Esophagus squamous epithelium (tissue), 5 donors: ENCODE data around the gene PHRF1. TPM values are rescaled to one million over a fixed set of nuclear protein-coding genes. Genes with fewer than 3 reads are reported as not detected.

Experiments used
- DNase-seq: peaks from one replicate; lab custom pipeline; 2025; lab: John Stamatoyannopoulos, UW
- H3K27ac ChIP-seq, 4 donors: fragments of 200-600 bp; sonication (generic); one replicate each; pipeline ENCODE4 v1.5.1; 2016 to 2019; ENCODE audit warnings: mild to moderate bottlenecking in 1 of 4
- H3K27me3 ChIP-seq, 4 donors: fragments of 200-600 bp; sonication (generic); 1 replicate in 3 of 4; 2 replicates in 1 of 4; pipeline versions ENCODE4 v1.5.1 to v1.6.0; 2017 to 2021; ENCODE audit warnings: antibody characterized with exemption in 1 of 4
- H3K36me3 ChIP-seq, 3 donors: fragments of 200-600 bp; sonication (generic); one replicate each; pipeline ENCODE4 v1.5.1; 2016 to 2019
- H3K4me1 ChIP-seq, 3 donors: fragments of 200-600 bp; sonication (generic); one replicate each; pipeline ENCODE4 v1.5.1; 2017 to 2019
- H3K4me3 ChIP-seq, 4 donors: fragments of 200-600 bp; sonication (generic); 1 replicate in 3 of 4; 2 replicates in 1 of 4; pipeline ENCODE4 v1.5.1; 2016 to 2019; ENCODE audit warnings: mild to moderate bottlenecking in 2 of 4, moderate library complexity in 1 of 4
- H3K9me3 ChIP-seq, 3 donors: fragments of 200-600 bp; sonication (generic); one replicate each; pipeline ENCODE4 v1.5.1; 2016 to 2019
- POLR2A ChIP-seq, 4 donors: fragments of 450-650 bp; IDR thresholded peaks; one replicate each; pipeline ENCODE4 v1.6.1; 2017; ENCODE audit warnings: antibody characterized with exemption in 4 of 4, mild to moderate bottlenecking in 4 of 4, moderate library complexity in 3 of 4
- WGBS, 2 donors: methylation state at CpG; one replicate each; pipeline ENCODE4 v1.1.5; 2018; 5-methylcytosine and 5-hydroxymethylcytosine counted together
- intact Hi-C: fragments of 100-400 bp; cut with DNase I; formaldehyde crosslinking; loops from one replicate; pipeline ENCODE4 v1.15.0; 2022
- total RNA-seq, 4 donors: library from RNA; depleted of rRNA; stranded (reverse); fragments of >200 nt; gene quantifications; one replicate each; pipeline ENCODE4 v1.1.0, GENCODE V29; 2016
- TF ChIP-seq, protein P1 (sequence below), 6 experiments: fragments of 450-650 bp in 4 of 6; fragments of 200-600 bp in 2 of 6; sonication (generic) in 2 of 6; IDR thresholded peaks; one replicate each; pipeline ENCODE4 v1.5.1; 2016 to 2019; ENCODE audit warnings: antibody characterized with exemption in 6 of 6, mild to moderate bottlenecking in 4 of 6, moderate library complexity in 4 of 6
- donor health status: DM: yes; HTN: yes; CAD: no.

PHRF1 gene
- total RNA-seq, 4 donors from 2014 or later: 11.7 to 30.6 (median 24.2) TPM

DNA sequence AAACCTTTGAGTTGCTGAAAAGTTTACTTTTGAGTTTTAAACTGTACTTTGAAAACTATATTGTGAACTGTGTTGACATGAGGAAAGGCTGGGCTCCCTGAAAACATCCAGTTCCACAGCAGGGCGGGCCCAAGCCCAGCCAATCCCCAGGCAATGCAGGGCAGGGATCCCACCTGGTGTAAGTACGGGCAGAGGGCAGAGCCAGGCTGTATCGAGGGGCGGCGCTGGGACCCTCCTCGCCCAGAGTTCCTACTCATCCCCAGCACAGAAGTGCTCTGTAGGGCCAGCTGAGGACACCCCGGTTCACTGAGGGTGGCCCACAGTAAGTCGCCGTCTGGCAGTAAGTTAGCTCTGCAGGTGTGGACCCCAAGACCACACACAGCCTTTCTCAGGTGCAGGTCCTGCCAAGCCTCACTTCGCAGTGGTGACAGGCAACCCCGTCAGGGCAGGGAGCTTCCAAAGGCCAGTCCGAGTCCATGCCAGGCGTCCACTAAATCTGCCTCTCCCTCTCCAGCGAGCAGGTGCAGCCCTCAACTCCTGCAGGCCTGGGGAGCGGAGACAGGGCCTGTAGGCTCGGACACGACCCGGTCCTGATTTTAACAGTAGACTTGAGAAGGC, 9.2 kb upstream of the PHRF1 start:
- Histone ChIP-seq H3K27ac (peak overlapping the region; percentile 88 to 96 (median 94)), H3K36me3 (peaks cover 0 to 20% (median 0%) of the 10 kb centered on the region in 3 donors), H3K4me3 (peak overlapping the region; percentile 65 to 90 (median 66)), H3K9me3 (no peaks in the 10 kb centered on the region), H3K27me3 (no peaks in the 10 kb centered on the region), H3K4me1 (peaks cover 11 to 70% (median 16%) of the 10 kb centered on the region in 3 donors)
- 88 to 89% methylated on average over 4 to 5 of the region's 18 CpGs for WGBS, 2 donors
- intact Hi-C loops: loop anchor here (5.0 kb wide), 1 partner anchor 50 kb away; the partner anchor contains the start of gene IRF7
- DNase-seq: no peak
- TF ChIP-seq, protein P1, sequence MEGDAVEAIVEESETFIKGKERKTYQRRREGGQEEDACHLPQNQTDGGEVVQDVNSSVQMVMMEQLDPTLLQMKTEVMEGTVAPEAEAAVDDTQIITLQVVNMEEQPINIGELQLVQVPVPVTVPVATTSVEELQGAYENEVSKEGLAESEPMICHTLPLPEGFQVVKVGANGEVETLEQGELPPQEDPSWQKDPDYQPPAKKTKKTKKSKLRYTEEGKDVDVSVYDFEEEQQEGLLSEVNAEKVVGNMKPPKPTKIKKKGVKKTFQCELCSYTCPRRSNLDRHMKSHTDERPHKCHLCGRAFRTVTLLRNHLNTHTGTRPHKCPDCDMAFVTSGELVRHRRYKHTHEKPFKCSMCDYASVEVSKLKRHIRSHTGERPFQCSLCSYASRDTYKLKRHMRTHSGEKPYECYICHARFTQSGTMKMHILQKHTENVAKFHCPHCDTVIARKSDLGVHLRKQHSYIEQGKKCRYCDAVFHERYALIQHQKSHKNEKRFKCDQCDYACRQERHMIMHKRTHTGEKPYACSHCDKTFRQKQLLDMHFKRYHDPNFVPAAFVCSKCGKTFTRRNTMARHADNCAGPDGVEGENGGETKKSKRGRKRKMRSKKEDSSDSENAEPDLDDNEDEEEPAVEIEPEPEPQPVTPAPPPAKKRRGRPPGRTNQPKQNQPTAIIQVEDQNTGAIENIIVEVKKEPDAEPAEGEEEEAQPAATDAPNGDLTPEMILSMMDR (IDR thresholded peaks at IDR 0.05): no peak
- no peak for TF ChIP-seq POLR2A (IDR thresholded peaks at IDR 0.05)

DNA sequence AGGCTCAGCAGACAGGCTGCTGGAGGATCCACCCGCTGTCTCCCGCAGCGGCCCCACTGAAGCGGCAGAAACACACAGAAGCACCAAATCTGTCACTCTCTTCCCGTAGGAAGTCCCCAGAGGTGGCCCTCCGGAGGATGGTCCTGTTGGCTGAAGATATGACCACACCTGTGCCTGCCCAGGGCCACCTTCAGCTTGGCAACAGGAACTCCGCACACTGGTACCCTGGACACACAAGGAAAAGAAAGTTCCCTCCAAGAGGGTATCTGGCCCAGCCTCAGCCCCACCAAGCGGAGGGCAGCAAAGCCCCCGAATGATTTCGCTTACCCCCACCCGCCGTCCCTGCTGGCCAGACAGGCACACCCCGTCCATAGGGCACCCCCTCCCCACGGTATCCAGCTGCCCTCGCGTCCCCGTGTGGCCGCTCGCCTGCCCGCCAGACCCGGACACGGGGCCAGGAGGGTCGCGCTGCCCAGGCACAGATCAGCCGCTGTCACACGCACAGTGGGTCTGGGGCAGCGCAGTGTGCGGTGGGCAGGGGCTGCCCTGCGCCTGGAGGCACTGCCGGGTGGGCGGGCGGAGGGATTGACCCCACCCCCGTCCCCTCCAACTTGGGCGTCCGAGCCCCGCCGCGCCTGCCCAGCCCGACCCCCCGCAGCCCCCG, 8.5 kb upstream of the PHRF1 start:
- DNase-seq: no peak
- Histone ChIP-seq H3K4me1 (peaks cover 10 to 64% (median 11%) of the 10 kb centered on the region in 3 donors), H3K36me3 (peaks cover 0 to 14% (median 0%) of the 10 kb centered on the region in 3 donors), H3K4me3 (peak overlapping the region; percentile 65 to 90 (median 66)), H3K27ac (peak overlapping the region; percentile 88 to 96 (median 94)), H3K9me3 (no peaks in the 10 kb centered on the region), H3K27me3 (no peaks in the 10 kb centered on the region)
- no peak for TF ChIP-seq POLR2A (IDR thresholded peaks at IDR 0.05)
- WGBS, 2 donors: 49 to 52% methylated on average over 4 to 9 of the region's 41 CpGs
- intact Hi-C loops: loop anchor here (5.0 kb wide), 1 partner anchor 50 kb away; the partner anchor contains the start of gene IRF7

DNA sequence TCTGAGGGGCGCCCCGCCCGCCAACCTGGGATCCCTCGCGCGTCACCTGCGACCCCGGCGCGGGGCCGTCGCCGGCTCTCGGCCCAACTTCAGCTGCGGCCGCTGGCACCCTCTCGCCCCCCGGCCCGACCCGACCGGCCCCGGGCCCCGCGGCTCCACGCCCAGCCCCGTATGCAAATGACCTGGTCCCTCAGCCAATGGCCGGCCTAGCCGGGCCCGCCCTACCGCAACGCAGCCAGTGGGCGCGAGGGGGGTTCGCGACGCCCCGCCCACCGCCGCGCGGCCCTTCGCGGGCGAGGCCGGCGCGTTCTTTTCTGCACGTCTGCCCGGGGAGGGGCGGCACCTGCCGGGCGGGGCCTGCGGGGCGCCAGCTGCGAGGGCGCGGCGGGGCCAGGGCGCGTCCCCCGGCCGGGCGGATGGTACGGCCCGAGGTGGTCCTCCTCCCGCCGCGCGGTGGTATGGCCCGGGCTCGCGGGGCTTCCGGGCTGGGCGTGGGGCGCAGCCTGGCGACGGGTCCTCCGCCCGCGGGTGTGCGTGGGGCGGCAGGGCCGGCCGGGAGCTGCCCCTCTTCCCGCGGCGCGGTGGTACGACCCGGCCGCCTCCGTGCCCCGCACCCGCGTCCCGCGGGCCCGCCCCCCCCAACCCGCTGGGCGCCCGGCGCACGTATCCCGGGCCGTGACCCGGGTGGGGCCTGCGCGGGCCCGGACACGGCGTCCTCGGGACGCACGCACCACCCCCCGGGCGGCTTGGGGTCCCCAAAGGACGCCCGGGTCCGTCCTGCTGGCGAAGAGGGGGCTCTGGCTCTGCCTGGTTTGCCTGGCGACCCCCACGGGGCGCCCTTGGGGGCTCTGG, 7.7 kb upstream of the PHRF1 start:
- peak overlapping the region; percentile 93 to 96 (median 96) for H3K27ac ChIP-seq
- H3K4me3 ChIP-seq: peak overlapping the region; percentile 65 to 90 (median 66)
- peaks cover 10 to 56% (median 11%) of the 10 kb centered on the region in 3 donors for H3K4me1 ChIP-seq
- intact Hi-C loops: loop anchor here (5.0 kb wide), 1 partner anchor 49 kb away; the partner anchor contains the start of gene IRF7
- H3K9me3 ChIP-seq: no peaks in the 10 kb centered on the region
- no peak for DNase-seq
- H3K27me3 ChIP-seq: no peaks in the 10 kb centered on the region
- H3K36me3 ChIP-seq: peaks cover 0 to 6% (median 0%) of the 10 kb centered on the region in 3 donors
- peak in 3 of 4 donors; percentile 47 to 73 (median 72) for TF ChIP-seq POLR2A (IDR thresholded peaks at IDR 0.05)
- TF ChIP-seq, protein P1 (IDR thresholded peaks at IDR 0.05): peak in 3 of 6 experiments; percentile 1 to 14 (median 10)
- 0% methylated on average over 6 of the region's 123 CpGs; no CpG with 5 or more reads in 1 of the 2 donors for WGBS, 2 donors

DNA sequence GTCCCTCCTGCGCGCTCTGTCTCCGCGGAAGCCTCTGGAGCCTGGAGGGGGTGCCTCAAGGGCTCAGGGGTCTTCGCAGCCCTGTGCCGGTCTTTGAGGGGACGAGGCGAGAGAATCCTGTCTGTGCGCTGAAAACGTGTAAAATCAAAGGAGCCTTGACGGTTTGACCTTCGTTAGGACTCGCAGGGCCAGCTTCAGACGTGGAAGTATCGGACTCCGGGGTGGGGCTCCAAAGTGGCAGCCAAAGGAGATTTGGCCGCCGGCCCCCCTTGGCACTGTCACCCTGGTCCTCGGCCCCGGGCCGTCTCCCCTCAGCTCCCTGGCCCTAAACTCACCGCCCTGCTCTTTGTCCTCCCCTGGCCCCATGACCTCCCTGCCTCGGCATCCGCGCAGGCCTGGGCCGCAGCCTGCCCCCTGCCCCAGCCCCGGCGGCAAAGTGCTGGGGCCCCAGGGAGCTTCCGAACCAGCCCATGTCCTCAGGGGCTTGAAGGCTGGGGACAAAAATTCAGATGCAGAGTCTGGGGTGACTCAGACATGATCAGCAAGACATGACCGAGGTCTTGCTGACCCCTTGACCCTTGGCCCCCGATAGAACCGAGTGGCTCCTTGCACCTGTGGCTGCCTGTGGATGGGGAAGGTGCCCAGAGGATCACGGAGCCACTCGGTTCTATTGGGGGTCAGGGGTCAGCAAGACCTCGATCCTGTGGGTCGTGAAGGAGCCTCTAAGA, 6.9 kb upstream of the PHRF1 start:
- Histone ChIP-seq H3K4me3 (peak overlapping the region; percentile 65 to 90 (median 66)), H3K9me3 (no peaks in the 10 kb centered on the region), H3K36me3 (no peaks in the 10 kb centered on the region), H3K4me1 (peaks cover 7 to 51% (median 11%) of the 10 kb centered on the region in 3 donors), H3K27ac (peak overlapping the region; percentile 93 to 96 (median 96)), H3K27me3 (no peaks in the 10 kb centered on the region)
- intact Hi-C loops: loop anchor here (5.0 kb wide), 1 partner anchor 48 kb away; the partner anchor contains the start of gene IRF7
- no peak for DNase-seq
- TF ChIP-seq, protein P1 (IDR thresholded peaks at IDR 0.05): no peak
- TF ChIP-seq POLR2A (IDR thresholded peaks at IDR 0.05): no peak
- 21 to 48% methylated on average over 15 to 20 of the region's 36 CpGs for WGBS, 2 donors
